PFSK-1 (cell line): ENCODE measurements around the gene COG3.

Source experiments
- FOXP2 ChIP-seq: optimal IDR thresholded peaks from 2 replicates; pipeline ENCODE3; 2011; ENCODE audit warnings: borderline replicate concordance, control low read depth, inconsistent platforms; ENCODE audit not compliant: insufficient read depth; ENCODE audit errors: extremely low read length, extremely low read depth
- POLR2AphosphoS5 ChIP-seq: IDR thresholded peaks from 2 replicates; pipeline ENCODE4 v1.6.1; 2012; ENCODE audit warnings: low read depth, mild to moderate bottlenecking, control low read depth, low read length, moderate library complexity

- TF ChIP-seq POLR2AphosphoS5 (no peak), FOXP2 (no peak)
These were observed 28.4 kb upstream of the COG3 start for GRCh38 chr13:45436332-45436731.
